ENCODE data around the gene PCNT. TPM values are rescaled to one million over a fixed set of nuclear protein-coding genes. Genes with fewer than 3 reads are reported as not detected.

The PCNT gene
- total and polyA plus RNA-seq, 10 of the 15 experiments (the other 5 are each of a cell fraction or from before 2014, with no cell fraction given): 2.9 to 39.6 (median 20.5) TPM

GRCh38 chr21:46285761-46286647 lies 38.0 kb upstream of the PCNT start, which contains the start of gene YBEY (continued):
- TF ChIP-seq REST (IDR thresholded peaks at IDR 0.05; ENCODE audit: low read depth, low read length) (0 out of 2 replicates have a peak, but pooled peaks have one; percentile 5), EP300 (IDR thresholded peaks at IDR 0.05; ENCODE audit: borderline replicate concordance in 1 of 2, control insufficient read depth in 1 of 2, low read depth in 2 of 2, low read length in 2 of 2) (no peak), ZBTB4 (CRISPR knock-in tag; IDR thresholded peaks at IDR 0.05) (no peak), ZSCAN29 (IDR thresholded peaks at IDR 0.05) (peak; percentile 73), KAT2A (conservative IDR thresholded peaks at IDR 0.05; ENCODE audit: control insufficient read depth, low read depth, low read length) (no peak), FOXM1 (IDR thresholded peaks at IDR 0.05; ENCODE audit: low read depth, low read length) (no peak), BHLHE40 (IDR thresholded peaks at IDR 0.05; ENCODE audit: borderline replicate concordance in 1 of 2, low read depth in 2 of 2, low read length in 1 of 2) (peak; percentile 10 to 62; a peak in 1 of 4 replicates), YBX1 (IDR thresholded peaks at IDR 0.05) (no peak), IRF3 (IDR thresholded peaks at IDR 0.05) (0 out of 2 replicates have a peak, but pooled peaks have one; percentile 37), MEF2B (IDR thresholded peaks at IDR 0.05; ENCODE audit: partially characterized antibody, poor library complexity, severe bottlenecking) (peak; percentile 22), YY1 (IDR thresholded peaks at IDR 0.05; ENCODE audit: low read depth, low read length) (peak; percentile 83), SUPT20H (IDR thresholded peaks at IDR 0.05; ENCODE audit: borderline replicate concordance, control insufficient read depth, low read depth, low read length) (no peak), MAX (IDR thresholded peaks at IDR 0.05; ENCODE audit: low read depth, low read length) (peak; percentile 52), JUND (IDR thresholded peaks at IDR 0.05; ENCODE audit: low read depth, low read length) (no peak), BRCA1 (IDR thresholded peaks at IDR 0.05; ENCODE audit: low read depth, low read length) (no peak), E4F1 (IDR thresholded peaks at IDR 0.05; ENCODE audit: borderline replicate concordance, partially characterized antibody) (peak; percentile 50), TCF7 (IDR thresholded peaks at IDR 0.05; ENCODE audit: borderline replicate concordance) (no peak)
